Measurements from ENCODE around the gene FLT3LG.

Gene FLT3LG, protein sequence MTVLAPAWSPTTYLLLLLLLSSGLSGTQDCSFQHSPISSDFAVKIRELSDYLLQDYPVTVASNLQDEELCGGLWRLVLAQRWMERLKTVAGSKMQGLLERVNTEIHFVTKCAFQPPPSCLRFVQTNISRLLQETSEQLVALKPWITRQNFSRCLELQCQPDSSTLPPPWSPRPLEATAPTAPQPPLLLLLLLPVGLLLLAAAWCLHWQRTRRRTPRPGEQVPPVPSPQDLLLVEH

GRCh38 chr19:49473868-49474541 is at the start of gene FLT3LG:
Gene FLT3LG (plus strand): TSS chr19:49474215. CDS start chr19:49474640, 425 bp downstream.
- DNase-seq: peak; percentile 76
- in situ Hi-C loops (cut with HindIII; ENCODE audit: low pct_ligation_motif_present, low pct_unique_long_range_greater_than_20kb, low sequenced_read_pairs): no loop called here

DNA sequence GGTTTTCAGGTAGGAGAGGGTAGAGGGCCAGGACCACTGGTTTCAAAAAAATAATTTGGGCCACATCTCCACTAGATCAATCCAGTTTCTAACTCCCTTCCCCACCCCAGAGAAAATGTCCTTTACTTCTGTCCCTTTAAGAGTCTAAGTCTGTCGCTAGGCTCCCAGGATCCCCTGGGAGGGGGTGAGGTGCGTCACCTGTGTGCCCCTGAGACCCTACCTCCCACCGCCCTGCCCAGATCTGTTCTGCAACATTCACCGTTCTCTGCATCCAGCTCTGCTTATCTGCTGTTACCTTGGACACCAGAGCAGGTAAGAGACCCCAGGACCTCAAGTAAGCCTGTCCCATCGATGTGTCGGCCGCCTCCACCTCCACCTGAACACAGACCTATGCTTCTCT is 48.8 kb upstream of the FLT3LG start, which contains the start of gene GFY:
Gene GFY (plus strand): TSS at position 211 of the 400 bp plus-strand sequence. CDS start 1,043 bp downstream, outside the sequence.
- no peak for DNase-seq
- in situ Hi-C loops (cut with HindIII; ENCODE audit: low pct_ligation_motif_present, low pct_unique_long_range_greater_than_20kb, low sequenced_read_pairs): no loop called here

DNA sequence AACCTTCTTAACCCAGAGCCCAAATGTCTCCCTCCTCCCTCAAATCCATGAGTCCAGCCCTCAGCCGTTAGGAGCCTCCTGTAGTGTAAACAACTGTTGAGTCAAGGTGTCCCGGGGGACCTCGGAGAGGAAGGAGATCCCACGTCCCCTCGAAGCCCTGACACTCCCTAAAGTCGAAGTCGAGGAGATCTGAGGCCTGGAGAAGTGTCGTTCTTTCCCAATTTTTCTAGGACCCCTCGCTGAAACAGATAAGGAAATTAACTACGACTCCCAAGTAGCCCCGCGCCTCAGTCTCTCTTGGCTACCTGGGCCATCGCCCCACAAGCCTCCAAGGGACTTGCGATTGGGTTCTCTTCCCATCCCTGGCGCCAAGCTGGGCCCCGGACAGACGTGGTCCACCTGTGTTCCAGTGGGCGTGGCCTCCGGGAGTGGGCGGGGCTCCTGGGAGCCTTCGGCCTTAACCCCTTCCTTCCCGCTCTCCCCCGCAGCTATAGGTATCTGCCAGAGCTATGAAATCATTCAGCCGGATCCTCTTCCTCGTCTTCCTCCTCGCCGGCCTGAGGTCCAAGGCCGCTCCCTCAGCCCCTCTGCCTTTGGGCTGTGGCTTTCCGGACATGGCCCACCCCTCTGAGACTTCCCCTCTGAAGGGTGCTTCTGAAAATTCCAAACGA is 48.0 kb upstream of the FLT3LG start:
- in situ Hi-C loops (cut with HindIII; ENCODE audit: low pct_ligation_motif_present, low pct_unique_long_range_greater_than_20kb, low sequenced_read_pairs): no loop called here

DNA sequence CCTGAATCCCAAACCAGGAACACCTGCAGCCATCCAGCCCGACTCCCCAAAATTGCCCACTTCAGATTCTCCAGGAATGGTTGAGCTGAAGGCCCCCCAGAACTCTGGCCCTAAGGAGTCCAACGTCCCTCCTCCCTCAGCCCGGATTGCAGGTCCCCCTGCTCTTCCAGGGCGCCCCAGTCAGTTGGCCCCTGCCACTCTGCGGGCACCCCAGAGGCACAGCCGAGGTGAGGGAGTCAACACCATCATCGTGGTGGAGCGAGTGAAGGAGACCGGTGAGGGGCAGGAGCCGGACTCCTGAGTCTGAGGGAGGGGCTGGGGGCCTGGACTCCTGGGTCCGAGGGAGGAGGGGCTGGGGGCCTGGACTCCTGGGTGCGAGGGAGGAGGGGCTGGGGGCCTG is 46.7 kb upstream of the FLT3LG start:
- no peak for DNase-seq
- in situ Hi-C loops (cut with HindIII; ENCODE audit: low pct_ligation_motif_present, low pct_unique_long_range_greater_than_20kb, low sequenced_read_pairs): no loop called here

More for the DNA sequence above, 48.0 kb upstream of the FLT3LG start:
- no peak for DNase-seq

DNA sequence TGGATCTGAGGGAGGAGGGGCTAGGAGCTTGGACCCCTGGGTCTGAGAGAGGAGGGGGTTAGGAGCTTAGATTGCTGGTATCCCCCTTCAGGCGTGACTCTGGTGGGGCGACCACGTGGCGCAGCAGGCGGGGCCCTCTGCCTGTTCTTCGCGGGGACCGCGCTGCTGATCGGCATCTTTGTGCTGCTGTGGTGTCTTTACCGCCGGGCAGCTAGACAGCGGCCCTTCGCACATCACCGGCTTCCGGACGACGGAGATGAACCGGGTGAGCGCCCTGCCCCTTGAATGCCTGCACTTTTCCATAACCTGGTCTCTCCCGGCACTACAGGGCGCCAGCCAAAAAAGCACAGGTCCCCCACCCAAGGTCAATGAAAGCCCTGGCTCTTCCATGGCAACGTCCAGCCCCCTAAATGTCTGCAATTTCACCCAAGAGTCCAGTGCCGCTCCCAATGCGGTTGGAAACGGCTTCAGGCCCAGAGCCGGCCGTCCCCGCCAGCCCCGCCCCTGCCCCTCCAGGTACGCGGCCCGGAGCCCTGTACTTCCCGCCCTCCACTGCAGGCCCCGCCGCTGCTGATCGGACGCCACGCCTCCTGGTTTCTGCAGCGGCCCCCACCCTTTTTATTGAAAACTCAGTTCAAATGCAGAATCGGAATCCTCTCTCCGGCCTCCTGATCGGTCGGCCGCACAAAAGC is 46.0 kb upstream of the FLT3LG start:
- in situ Hi-C loops (cut with HindIII; ENCODE audit: low pct_ligation_motif_present, low pct_unique_long_range_greater_than_20kb, low sequenced_read_pairs): no loop called here
- no peak for DNase-seq

- DNase-seq: no peak
- in situ Hi-C loops (cut with HindIII; ENCODE audit: low pct_ligation_motif_present, low pct_unique_long_range_greater_than_20kb, low sequenced_read_pairs): no loop called here
These were observed 45.2 kb upstream of the FLT3LG start for GRCh38 chr19:49428547-49429451.

DNA sequence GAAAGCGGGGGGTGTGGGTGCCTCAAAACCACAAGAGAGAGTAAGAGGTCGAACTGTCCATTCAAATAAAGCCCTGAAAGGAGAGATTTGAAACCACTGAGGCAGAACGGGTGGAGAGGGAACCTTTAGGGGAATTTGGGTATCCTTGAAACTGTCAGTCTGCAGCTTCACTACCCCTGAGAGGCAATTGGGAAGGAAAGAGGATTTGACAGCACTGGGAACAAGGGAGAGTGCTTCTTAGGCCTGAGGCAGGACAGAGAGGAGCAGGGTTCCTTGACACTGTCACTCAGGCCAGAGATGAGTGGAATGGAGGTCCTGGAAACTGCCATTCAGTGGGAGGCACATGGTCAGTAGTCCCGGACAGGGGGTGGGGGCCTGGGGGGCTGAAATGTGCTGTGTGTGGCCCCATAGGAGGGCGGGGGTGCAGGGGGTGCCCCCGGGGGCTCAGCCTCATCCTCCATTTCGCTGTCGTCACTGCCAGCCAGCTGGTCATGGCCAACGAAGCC is 43.8 kb upstream of the FLT3LG start:
- in situ Hi-C loops (cut with HindIII; ENCODE audit: low pct_ligation_motif_present, low pct_unique_long_range_greater_than_20kb, low sequenced_read_pairs): no loop called here
- DNase-seq: no peak

DNA sequence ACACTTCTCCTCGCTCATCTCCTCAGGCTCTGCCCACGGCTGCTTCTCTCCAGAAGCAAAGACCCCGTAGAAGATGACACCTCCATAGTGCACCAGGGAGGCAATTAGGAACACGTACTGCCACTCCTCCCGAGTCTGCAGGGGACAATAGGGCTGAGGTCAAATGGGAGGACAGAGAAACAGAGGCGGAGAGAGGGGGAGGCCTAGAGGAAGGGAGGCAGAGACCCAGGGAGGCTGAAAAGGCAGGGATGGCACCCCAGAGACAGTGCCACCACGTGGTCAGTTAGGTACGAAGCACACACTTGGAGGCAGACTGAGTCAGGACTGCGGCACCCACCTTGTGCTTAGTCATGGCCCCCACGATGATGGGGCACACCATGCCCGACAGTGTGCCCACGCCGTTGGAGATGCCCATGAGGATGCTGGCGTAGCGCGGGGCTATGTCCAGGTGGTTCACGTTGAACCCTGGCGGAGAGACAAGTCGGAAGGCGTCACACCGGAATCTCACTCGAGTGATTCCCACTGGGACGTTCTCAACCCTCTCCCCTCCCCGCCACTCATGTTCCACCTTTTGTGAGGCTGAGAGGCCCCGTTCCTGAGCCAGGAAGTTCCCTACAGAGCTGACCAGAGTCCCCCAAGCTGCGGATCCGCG is 43.2 kb upstream of the FLT3LG start:
- DNase-seq: no peak
- in situ Hi-C loops (cut with HindIII; ENCODE audit: low pct_ligation_motif_present, low pct_unique_long_range_greater_than_20kb, low sequenced_read_pairs): no loop called here

DNA sequence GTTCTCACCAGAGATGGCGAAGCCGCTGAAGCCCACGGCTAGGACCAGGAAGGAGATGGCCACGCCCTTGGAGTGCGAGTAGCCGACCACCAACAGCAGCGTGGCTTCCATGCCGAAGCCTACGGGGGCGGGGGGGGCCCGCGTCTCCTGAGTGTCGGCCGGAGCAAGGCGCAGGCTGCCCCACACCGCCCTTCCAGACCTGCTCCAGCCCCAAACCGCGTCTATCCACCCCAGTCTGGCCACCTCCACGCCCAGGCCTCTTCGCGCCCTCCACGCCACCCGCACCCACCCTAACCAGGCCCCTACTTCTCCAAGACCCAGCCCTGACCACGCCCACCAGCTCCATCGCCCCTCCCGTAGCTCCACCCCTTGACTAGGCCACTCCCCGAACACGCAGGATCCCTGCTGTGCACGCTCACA is 42.7 kb upstream of the FLT3LG start:
- in situ Hi-C loops (cut with HindIII; ENCODE audit: low pct_ligation_motif_present, low pct_unique_long_range_greater_than_20kb, low sequenced_read_pairs): no loop called here
- no peak for DNase-seq

DNA sequence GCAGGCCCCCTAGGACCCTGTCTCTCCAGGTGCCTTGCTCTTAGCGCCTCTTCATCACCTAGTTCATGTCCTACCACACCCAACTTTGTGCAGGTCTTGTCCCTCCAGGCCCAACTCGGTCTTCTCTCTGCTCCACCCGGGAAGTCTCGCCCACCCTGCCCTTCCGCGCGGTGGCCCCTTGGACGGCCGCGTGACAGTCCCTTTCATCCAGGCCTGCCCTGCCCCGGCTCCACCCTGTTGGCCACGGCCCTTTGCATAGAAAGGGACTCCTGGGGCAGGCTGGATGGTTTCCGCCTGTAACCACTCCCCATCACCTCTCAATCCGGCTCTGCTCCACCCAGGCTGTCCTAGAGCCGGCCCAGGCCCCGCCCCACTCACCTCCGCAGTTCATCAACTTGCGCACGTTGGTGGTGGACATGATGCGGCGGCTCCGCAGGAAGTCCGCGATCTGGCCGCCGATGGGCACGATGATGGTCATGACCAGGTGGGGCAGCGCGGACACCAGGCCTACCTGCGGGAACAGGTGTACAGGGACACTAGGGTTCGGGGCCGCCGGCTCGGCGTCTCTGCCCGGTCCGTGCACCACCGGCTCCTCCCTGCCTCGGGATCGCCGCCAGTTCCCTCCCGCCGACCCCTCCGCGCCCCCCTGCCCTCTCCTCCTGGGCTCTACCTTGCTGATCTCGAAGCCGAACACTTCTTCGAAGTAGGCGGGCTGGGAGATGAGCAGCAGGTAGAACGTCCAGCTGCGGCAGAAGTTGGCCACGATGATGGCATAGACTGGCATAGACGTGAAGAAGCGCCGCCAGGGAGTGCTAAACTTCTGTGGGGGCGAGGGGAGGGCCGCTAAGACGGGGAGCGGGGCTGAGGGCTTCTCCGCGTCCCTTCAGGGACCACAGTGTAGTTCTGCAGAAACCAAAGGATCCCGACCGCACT is 41.6 kb upstream of the FLT3LG start:
- no peak for DNase-seq
- in situ Hi-C loops (cut with HindIII; ENCODE audit: low pct_ligation_motif_present, low pct_unique_long_range_greater_than_20kb, low sequenced_read_pairs): no loop called here

- no peak for DNase-seq
- in situ Hi-C loops (cut with HindIII; ENCODE audit: low pct_ligation_motif_present, low pct_unique_long_range_greater_than_20kb, low sequenced_read_pairs): no loop called here
These were observed 40.6 kb upstream of the FLT3LG start for GRCh38 chr19:49433240-49433901.

- DNase-seq: no peak
- in situ Hi-C loops (cut with HindIII; ENCODE audit: low pct_ligation_motif_present, low pct_unique_long_range_greater_than_20kb, low sequenced_read_pairs): no loop called here
These were observed 39.0 kb upstream of the FLT3LG start for GRCh38 chr19:49434907-49435583.

DNA sequence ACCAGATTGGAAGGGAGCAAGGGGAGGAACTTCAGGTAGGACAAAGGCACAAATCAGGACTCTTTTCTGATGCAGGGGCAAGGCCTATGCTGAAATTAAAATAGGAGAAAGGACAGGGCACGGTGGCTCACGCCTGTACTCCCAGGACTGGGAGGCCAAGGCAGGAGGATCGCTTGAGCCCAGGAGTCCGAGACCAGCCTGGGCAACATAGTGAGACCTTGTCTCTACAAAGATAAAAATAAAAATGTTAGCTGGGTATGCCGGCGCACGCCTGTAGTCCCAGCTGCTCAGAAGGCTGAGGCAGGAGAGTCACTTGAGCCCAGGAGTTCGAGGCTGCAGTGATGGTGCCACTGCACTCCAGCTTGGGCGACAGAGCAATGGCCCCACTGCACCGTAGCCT is 38.3 kb upstream of the FLT3LG start:
- in situ Hi-C loops (cut with HindIII; ENCODE audit: low pct_ligation_motif_present, low pct_unique_long_range_greater_than_20kb, low sequenced_read_pairs): no loop called here
- no peak for DNase-seq

GRCh38 chr19:49436381-49437017 is 37.5 kb upstream of the FLT3LG start:
- in situ Hi-C loops (cut with HindIII; ENCODE audit: low pct_ligation_motif_present, low pct_unique_long_range_greater_than_20kb, low sequenced_read_pairs): no loop called here
- DNase-seq: no peak

- in situ Hi-C loops (cut with HindIII; ENCODE audit: low pct_ligation_motif_present, low pct_unique_long_range_greater_than_20kb, low sequenced_read_pairs): no loop called here
- DNase-seq: no peak
These were observed 36.8 kb upstream of the FLT3LG start for GRCh38 chr19:49437231-49437630.

All from ACHN (cell line).